PC-9 (cell line): ENCODE results near the gene PPP2R2B.

Source experiments
- CTCF ChIP-seq: fragments of 200-600 bp; sonication (generic); conservative IDR thresholded peaks from 2 replicates; pipeline ENCODE4 v1.6.1; 2017; ENCODE audit warnings: mixed run types, antibody characterized with exemption, mild to moderate bottlenecking, moderate library complexity
- EZH2 ChIP-seq: fragments of 200-600 bp; sonication (generic); IDR thresholded peaks from 2 replicates; pipeline ENCODE4 v1.8.0; 2017; ENCODE audit warnings: antibody characterized with exemption, low read depth

- TF ChIP-seq CTCF = no peak
- no peak for TF ChIP-seq EZH2
These were observed 334.3 kb downstream of the PPP2R2B start for GRCh38 chr5:146544232-146544631.
